K562 (cell line): Measurements from ENCODE around the gene MAPT. TPM values are rescaled to one million over a fixed set of nuclear protein-coding genes. Genes with fewer than 3 reads are reported as not detected.

Source experiments
- ATF1 ChIP-seq, 2 experiments: fragments of 450-650 bp in 1 of 2; IDR thresholded peaks; 2 replicates each; pipeline ENCODE4 v1.6.1; 2016; ENCODE audit warnings: missing compliant biosample characterization in 1 of 2, missing genetic modification characterization in 1 of 2
- FOXM1 ChIP-seq, 2 experiments: fragments of 450-650 bp in 1 of 2; sonication (generic) in 1 of 2; formaldehyde crosslinking in 1 of 2; IDR thresholded peaks; 2 replicates each; pipeline versions ENCODE4 v1.6.1 to v1.9.0; 2017 to 2022; ENCODE audit warnings: low read depth in 2 of 2, mild to moderate bottlenecking in 2 of 2, missing genetic modification reagents in 1 of 2, moderate library complexity in 1 of 2
- GABPB1 ChIP-seq: sonication (generic); formaldehyde crosslinking; IDR thresholded peaks from 2 replicates; pipeline ENCODE4 v1.8.0; 2022; ENCODE audit warnings: mild to moderate bottlenecking, missing genetic modification reagents
- HNRNPLL ChIP-seq: fragments of 200-400 bp; formaldehyde crosslinking; IDR thresholded peaks from 2 replicates; pipeline ENCODE4 v1.6.1; 2017; ENCODE audit warnings: low read length, low read depth, mild to moderate bottlenecking; ENCODE audit not compliant: poor library complexity, severe bottlenecking
- ILK ChIP-seq: fragments of 450-650 bp; IDR thresholded peaks from 2 replicates; pipeline ENCODE4 v1.6.1; 2016; ENCODE audit warnings: missing genetic modification characterization, low read depth, mild to moderate bottlenecking, missing compliant biosample characterization, moderate library complexity, borderline replicate concordance
- JUNB ChIP-seq: fragments of 450-650 bp; formaldehyde crosslinking; conservative IDR thresholded peaks from 2 replicates; pipeline ENCODE4 v1.4.0; 2020; ENCODE audit warnings: mild to moderate bottlenecking
- PHB ChIP-seq: fragments of 250-450 bp; sonication (Bioruptor Pico); IDR thresholded peaks from 2 replicates; pipeline ENCODE4 v1.5.0; 2021
- RBBP5 ChIP-seq: fragments of 200-600 bp; sonication (generic); IDR thresholded peaks from 2 replicates; pipeline ENCODE4 v1.6.1; 2012; ENCODE audit warnings: borderline replicate concordance, mild to moderate bottlenecking, low read length, control low read depth, inconsistent platforms; ENCODE audit not compliant: insufficient read depth, poor library complexity, severe bottlenecking
- TAF7 ChIP-seq: fragments of 450-650 bp; IDR thresholded peaks from 2 replicates; pipeline ENCODE4 v1.6.1; 2016; ENCODE audit warnings: missing genetic modification characterization, missing compliant biosample characterization
- ZFPM2 ChIP-seq: fragments of 250-450 bp; sonication (Bioruptor Pico); IDR thresholded peaks from 2 replicates; pipeline ENCODE4 v1.5.1; 2022; ENCODE audit warnings: mild to moderate bottlenecking
- ZNF224 ChIP-seq: sonication (generic); formaldehyde crosslinking; IDR thresholded peaks from 2 replicates; pipeline ENCODE4 v1.8.0; 2022; ENCODE audit warnings: mild to moderate bottlenecking, missing genetic modification reagents
- ZNF644 ChIP-seq: fragments of 200-800 bp; sonication (Bioruptor generic); IDR thresholded peaks from 2 replicates; pipeline ENCODE4 v1.6.1; 2016; ENCODE audit warnings: low read depth, missing genetic modification characterization, missing compliant biosample characterization
- ZNF778 ChIP-seq: fragments of 450-650 bp; formaldehyde crosslinking; IDR thresholded peaks from 2 replicates; pipeline ENCODE4 v1.4.0; 2020; ENCODE audit warnings: mild to moderate bottlenecking, moderate library complexity
- polyA plus RNA-seq, 8 experiments: library from polyadenylated mRNA; depleted of rRNA in 4 of 8; stranded (reverse) in 5 of 8; unstranded in 3 of 8; fragments of >200 nt; fragmentation: Nextera tagmentation in 2 of 8; fragmentation: Illumina TruSeq in 1 of 8; extraction: Ambion mirVana in 2 of 8; extraction: Trizol in 1 of 8; gene quantifications; 2 replicates each; pipeline versions ENCODE4 v1.2.1 to v1.2.3, GENCODE V29; 2011 to 2014; ENCODE audit warnings: inconsistent platforms in 1 of 8, missing spikeins in 1 of 8
- total RNA-seq, 7 experiments: library from RNA; depleted of rRNA in 6 of 7; stranded (reverse); fragments of >200 nt in 6 of 7; fragmentation: Illumina TruSeq in 2 of 7; extraction: Trizol in 2 of 7; gene quantifications; 2 replicates each; pipeline versions ENCODE4 v1.2.1 to v1.2.3, GENCODE V29; 2011 to 2021; ENCODE audit warnings: low replicate concordance in 1 of 7
- TF ChIP-seq, protein P1 (sequence below): sonication (generic); formaldehyde crosslinking; IDR thresholded peaks from 2 replicates; pipeline ENCODE4 v1.9.0; 2022; ENCODE audit warnings: mild to moderate bottlenecking, missing genetic modification reagents
- TF ChIP-seq, protein P2 (sequence below): fragments of 450-650 bp; formaldehyde crosslinking; IDR thresholded peaks from 2 replicates; pipeline ENCODE4 v1.4.0; 2022; ENCODE audit warnings: missing genetic modification characterization
- TF ChIP-seq, protein P3 (sequence below), 2 experiments: fragments of 450-650 bp; formaldehyde crosslinking in 1 of 2; IDR thresholded peaks; 2 replicates each; pipeline versions ENCODE4 v1.4.0 to v1.6.1; 2014 to 2020; ENCODE audit warnings: mild to moderate bottlenecking in 2 of 2, borderline replicate concordance in 1 of 2, low read depth in 1 of 2

The MAPT gene
- total and polyA plus RNA-seq, 9 of the 15 experiments (the other 6 are each of a cell fraction or from before 2014, with no cell fraction given) = 0.04 to 1.1 (median 0.36) TPM

DNA sequence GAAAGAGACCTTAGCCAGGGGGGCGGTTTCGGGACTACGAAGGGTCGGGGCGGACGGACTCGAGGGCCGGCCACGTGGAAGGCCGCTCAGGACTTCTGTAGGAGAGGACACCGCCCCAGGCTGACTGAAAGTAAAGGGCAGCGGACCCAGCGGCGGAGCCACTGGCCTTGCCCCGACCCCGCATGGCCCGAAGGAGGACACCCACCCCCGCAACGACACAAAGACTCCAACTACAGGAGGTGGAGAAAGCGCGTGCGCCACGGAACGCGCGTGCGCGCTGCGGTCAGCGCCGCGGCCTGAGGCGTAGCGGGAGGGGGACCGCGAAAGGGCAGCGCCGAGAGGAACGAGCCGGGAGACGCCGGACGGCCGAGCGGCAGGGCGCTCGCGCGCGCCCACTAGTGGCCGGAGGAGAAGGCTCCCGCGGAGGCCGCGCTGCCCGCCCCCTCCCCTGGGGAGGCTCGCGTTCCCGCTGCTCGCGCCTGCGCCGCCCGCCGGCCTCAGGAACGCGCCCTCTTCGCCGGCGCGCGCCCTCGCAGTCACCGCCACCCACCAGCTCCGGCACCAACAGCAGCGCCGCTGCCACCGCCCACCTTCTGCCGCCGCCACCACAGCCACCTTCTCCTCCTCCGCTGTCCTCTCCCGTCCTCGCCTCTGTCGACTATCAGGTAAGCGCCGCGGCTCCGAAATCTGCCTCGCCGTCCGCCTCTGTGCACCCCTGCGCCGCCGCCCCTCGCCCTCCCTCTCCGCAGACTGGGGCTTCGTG lies at the start of gene MAPT (continued):
- TF ChIP-seq ZNF644 (peak; percentile 80; the same call in 1 of the 2 replicates), ILK (no peak), HNRNPLL (peak; percentile 59), ZNF778 (CRISPR knock-in tag) (no peak), ZNF224 (CRISPR knock-in tag) (0 out of 2 replicates have a peak, but pooled peaks have one; percentile 64), ZFPM2 (CRISPR knock-in tag) (no peak), ATF1 (CRISPR knock-in tag; IDR thresholded peaks at IDR 0.05) (no peak), ATF1 (tag; IDR thresholded peaks at IDR 0.05) (peak; percentile 56), TAF7 (tag) (no peak), FOXM1 (IDR thresholded peaks at IDR 0.05; ENCODE audit: low read depth) (no peak), FOXM1 (CRISPR knock-in tag; IDR thresholded peaks at IDR 0.05; ENCODE audit: low read depth) (0 out of 2 replicates have a peak, but pooled peaks have one; percentile 78), GABPB1 (CRISPR knock-in tag) (peak; percentile 77; the same call in 1 of the 2 replicates), JUNB (CRISPR knock-in tag) (no peak), RBBP5 (peak; percentile 34), PHB (CRISPR knock-in tag) (0 out of 2 replicates have a peak, but pooled peaks have one; percentile 53)
- TF ChIP-seq, protein P1, sequence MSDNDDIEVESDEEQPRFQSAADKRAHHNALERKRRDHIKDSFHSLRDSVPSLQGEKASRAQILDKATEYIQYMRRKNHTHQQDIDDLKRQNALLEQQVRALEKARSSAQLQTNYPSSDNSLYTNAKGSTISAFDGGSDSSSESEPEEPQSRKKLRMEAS (CRISPR knock-in tag) = peak; percentile 97
- TF ChIP-seq, protein P2, sequence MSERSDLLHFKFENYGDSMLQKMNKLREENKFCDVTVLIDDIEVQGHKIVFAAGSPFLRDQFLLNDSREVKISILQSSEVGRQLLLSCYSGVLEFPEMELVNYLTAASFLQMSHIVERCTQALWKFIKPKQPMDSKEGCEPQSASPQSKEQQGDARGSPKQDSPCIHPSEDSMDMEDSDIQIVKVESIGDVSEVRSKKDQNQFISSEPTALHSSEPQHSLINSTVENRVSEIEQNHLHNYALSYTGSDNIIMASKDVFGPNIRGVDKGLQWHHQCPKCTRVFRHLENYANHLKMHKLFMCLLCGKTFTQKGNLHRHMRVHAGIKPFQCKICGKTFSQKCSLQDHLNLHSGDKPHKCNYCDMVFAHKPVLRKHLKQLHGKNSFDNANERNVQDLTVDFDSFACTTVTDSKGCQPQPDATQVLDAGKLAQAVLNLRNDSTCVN = no peak
- TF ChIP-seq, protein P3, sequence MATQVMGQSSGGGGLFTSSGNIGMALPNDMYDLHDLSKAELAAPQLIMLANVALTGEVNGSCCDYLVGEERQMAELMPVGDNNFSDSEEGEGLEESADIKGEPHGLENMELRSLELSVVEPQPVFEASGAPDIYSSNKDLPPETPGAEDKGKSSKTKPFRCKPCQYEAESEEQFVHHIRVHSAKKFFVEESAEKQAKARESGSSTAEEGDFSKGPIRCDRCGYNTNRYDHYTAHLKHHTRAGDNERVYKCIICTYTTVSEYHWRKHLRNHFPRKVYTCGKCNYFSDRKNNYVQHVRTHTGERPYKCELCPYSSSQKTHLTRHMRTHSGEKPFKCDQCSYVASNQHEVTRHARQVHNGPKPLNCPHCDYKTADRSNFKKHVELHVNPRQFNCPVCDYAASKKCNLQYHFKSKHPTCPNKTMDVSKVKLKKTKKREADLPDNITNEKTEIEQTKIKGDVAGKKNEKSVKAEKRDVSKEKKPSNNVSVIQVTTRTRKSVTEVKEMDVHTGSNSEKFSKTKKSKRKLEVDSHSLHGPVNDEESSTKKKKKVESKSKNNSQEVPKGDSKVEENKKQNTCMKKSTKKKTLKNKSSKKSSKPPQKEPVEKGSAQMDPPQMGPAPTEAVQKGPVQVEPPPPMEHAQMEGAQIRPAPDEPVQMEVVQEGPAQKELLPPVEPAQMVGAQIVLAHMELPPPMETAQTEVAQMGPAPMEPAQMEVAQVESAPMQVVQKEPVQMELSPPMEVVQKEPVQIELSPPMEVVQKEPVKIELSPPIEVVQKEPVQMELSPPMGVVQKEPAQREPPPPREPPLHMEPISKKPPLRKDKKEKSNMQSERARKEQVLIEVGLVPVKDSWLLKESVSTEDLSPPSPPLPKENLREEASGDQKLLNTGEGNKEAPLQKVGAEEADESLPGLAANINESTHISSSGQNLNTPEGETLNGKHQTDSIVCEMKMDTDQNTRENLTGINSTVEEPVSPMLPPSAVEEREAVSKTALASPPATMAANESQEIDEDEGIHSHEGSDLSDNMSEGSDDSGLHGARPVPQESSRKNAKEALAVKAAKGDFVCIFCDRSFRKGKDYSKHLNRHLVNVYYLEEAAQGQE (IDR thresholded peaks at IDR 0.05; ENCODE audit: borderline replicate concordance) = peak; percentile 94
- TF ChIP-seq, protein P3 (CRISPR knock-in tag; IDR thresholded peaks at IDR 0.05; ENCODE audit: low read depth) = peak; percentile 84
